NCI-H146 treated with DMSO at 0.1 percent for 48 hours (cell line): Measurements from ENCODE around the gene ACD.

Experiments used
- DNase-seq: peaks from one replicate; lab custom pipeline; 2025; ENCODE audit not compliant: unreplicated experiment; lab: John Stamatoyannopoulos, UW

Gene ACD

GRCh38 chr16:67648088-67648763, 11.8 kb downstream of the ACD start:
- DNase-seq = no peak

GRCh38 chr16:67647681-67648080, 12.4 kb downstream of the ACD start:
- no peak for DNase-seq

GRCh38 chr16:67647111-67647651, 12.9 kb downstream of the ACD start:
- DNase-seq = no peak

GRCh38 chr16:67645397-67646121, 14.5 kb downstream of the ACD start:
- no peak for DNase-seq

- DNase-seq = no peak
Observed at GRCh38 chr16:67644038-67644437, 16.0 kb downstream of the ACD start.

- no peak for DNase-seq
Observed at GRCh38 chr16:67641779-67642708, 18.0 kb downstream of the ACD start.

GRCh38 chr16:67637625-67638024, 22.4 kb downstream of the ACD start:
- DNase-seq = no peak

GRCh38 chr16:67636713-67637112, 23.3 kb downstream of the ACD start:
- DNase-seq = no peak

- DNase-seq = no peak
Observed at GRCh38 chr16:67632415-67633172, 27.5 kb downstream of the ACD start.

GRCh38 chr16:67628216-67628615, 31.8 kb downstream of the ACD start:
- no peak for DNase-seq

GRCh38 chr16:67613808-67614207, 46.3 kb downstream of the ACD start:
- DNase-seq = no peak

GRCh38 chr16:67608364-67608763, 51.7 kb downstream of the ACD start:
- no peak for DNase-seq
